Caco-2 (cell line): ENCODE results near the gene OTUD1. TPM values are rescaled to one million over a fixed set of nuclear protein-coding genes. Genes with fewer than 3 reads are reported as not detected.

Experiments used
- BruUV-seq: library from RNA; stranded (reverse); fragments of 400-500 nt; replicated peaks from 2 replicates; lab custom pipeline; 2021; lab: Mats Ljungman, UMichigan
- CTCF ChIA-PET: fragments of 300-600 bp; sonication (Branson Sonifier 250); formaldehyde crosslinking; loops from one replicate; lab custom pipeline; 2022; ENCODE audit warnings: antibody characterized with exemption; lab: Charles Lee
- POLR2A ChIA-PET: fragments of 300-600 bp; sonication (Branson Sonifier 250); formaldehyde crosslinking; loops from one replicate; lab custom pipeline; 2022; ENCODE audit warnings: antibody characterized with exemption; lab: Charles Lee
- DNase-seq, 2 experiments: peaks; one replicate each; pipeline versions ENCODE4 v3.0.0 to v3.0.0-alpha.2; 2020 to 2022
- H3K27me3 ChIP-seq: replicated peaks from 2 replicates; pipeline ENCODE4 v1.6.0; 2011; ENCODE audit warnings: low read length; ENCODE audit not compliant: control insufficient read depth, insufficient read depth
- H3K36me3 ChIP-seq: 2 replicates; pipeline ENCODE4 v1.5.1; 2011; ENCODE audit warnings: low read length; ENCODE audit not compliant: control insufficient read depth, insufficient read depth
- H3K4me1 ChIP-seq: fragments of 250-450 bp; sonication (Bioruptor Pico); 2 replicates; pipeline ENCODE4 v1.5.1; 2020; ENCODE audit warnings: mild to moderate bottlenecking
- H3K4me3 ChIP-seq: 2 replicates; pipeline ENCODE4 v1.5.1; 2011; ENCODE audit warnings: low read depth, mild to moderate bottlenecking, control low read depth, low read length
- H3K9me3 ChIP-seq: fragments of 250-450 bp; sonication (Bioruptor Pico); 2 replicates; pipeline ENCODE4 v1.5.1; 2020; ENCODE audit warnings: mild to moderate bottlenecking, moderate library complexity
- H3K27ac Mint-ChIP-seq: one replicate; pipeline ENCODE4 v1.8.0; 2022; ENCODE audit warnings: mixed read lengths; ENCODE audit not compliant: unreplicated experiment
- H3K27me3 Mint-ChIP-seq: one replicate; pipeline ENCODE4 v1.8.0; 2022; ENCODE audit warnings: mixed read lengths; ENCODE audit not compliant: insufficient read depth, unreplicated experiment
- H3K36me3 Mint-ChIP-seq: one replicate; pipeline ENCODE4 v1.8.0; 2022; ENCODE audit warnings: mild to moderate bottlenecking, mixed read lengths; ENCODE audit not compliant: insufficient read depth, unreplicated experiment
- H3K4me1 Mint-ChIP-seq: one replicate; pipeline ENCODE4 v1.8.0; 2022; ENCODE audit warnings: low read depth, mixed read lengths; ENCODE audit not compliant: unreplicated experiment
- H3K4me3 Mint-ChIP-seq: one replicate; pipeline ENCODE4 v1.8.0; 2022; ENCODE audit warnings: mild to moderate bottlenecking, moderate library complexity, mixed read lengths; ENCODE audit not compliant: unreplicated experiment
- H3K9me3 Mint-ChIP-seq: one replicate; pipeline ENCODE4 v1.8.0; 2022; ENCODE audit warnings: mixed read lengths; ENCODE audit not compliant: unreplicated experiment
- intact Hi-C: fragments of 100-400 bp; cut with micrococcal nuclease; formaldehyde crosslinking; loops from one replicate; pipeline ENCODE4 v1.10.0; 2022; ENCODE audit not compliant: unreplicated experiment
- total RNA-seq: library from RNA; stranded (reverse); gene quantifications from 2 replicates; pipeline ENCODE4 v1.2.3, GENCODE V29; 2022
- TF ChIP-seq, protein P1 (sequence below), 2 experiments: fragments of 200-600 bp in 1 of 2; IDR thresholded peaks; 1 replicate in 1 of 2; 2 replicates in 1 of 2; pipeline versions ENCODE4 v1.5.1 to v1.8.0; 2011 to 2022; ENCODE audit warnings: antibody characterized with exemption in 1 of 2, control low read depth in 1 of 2, inconsistent platforms in 1 of 2, low read depth in 1 of 2, low read length in 1 of 2, mild to moderate bottlenecking in 1 of 2, moderate library complexity in 1 of 2; ENCODE audit not compliant: insufficient read depth in 1 of 2, severe bottlenecking in 1 of 2, unreplicated experiment in 1 of 2

OTUD1 gene
- total RNA-seq, 1 experiment from 2014 or later: 10.7 TPM

DNA sequence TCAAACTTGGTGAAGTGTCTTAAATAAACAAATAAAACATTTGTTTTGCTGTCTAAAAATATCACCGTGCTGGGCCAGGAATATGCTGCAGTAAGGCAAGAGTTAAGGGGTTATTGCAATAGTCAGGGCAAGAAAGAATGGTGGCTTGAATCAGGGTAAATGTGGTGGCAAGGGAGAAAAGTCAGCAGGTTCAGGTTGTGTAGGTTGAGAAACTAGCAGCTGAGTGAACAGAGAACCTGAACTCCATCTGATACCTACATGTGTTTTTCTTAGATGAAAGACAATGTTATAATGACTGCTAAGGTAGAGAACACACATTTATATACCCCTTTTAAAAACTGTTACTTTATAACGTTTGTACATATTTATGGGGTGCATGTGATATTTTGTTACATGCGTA is 28.7 kb downstream of the OTUD1 start:
- H3K36me3 Mint-ChIP-seq: no peaks in the 10 kb centered on the region
- H3K4me1 ChIP-seq: no peaks in the 10 kb centered on the region
- CTCF ChIA-PET: no interaction called here
- POLR2A ChIA-PET: no interaction called here
- no peak for DNase-seq
- H3K4me1 Mint-ChIP-seq: no peaks in the 10 kb centered on the region
- no peak overlapping the region for H3K4me3 ChIP-seq
- H3K36me3 ChIP-seq: no peaks in the 10 kb centered on the region
- H3K9me3 ChIP-seq: no peaks in the 10 kb centered on the region
- intact Hi-C loops: no loop called here
- no peak overlapping the region for H3K4me3 Mint-ChIP-seq
- TF ChIP-seq, protein P1, sequence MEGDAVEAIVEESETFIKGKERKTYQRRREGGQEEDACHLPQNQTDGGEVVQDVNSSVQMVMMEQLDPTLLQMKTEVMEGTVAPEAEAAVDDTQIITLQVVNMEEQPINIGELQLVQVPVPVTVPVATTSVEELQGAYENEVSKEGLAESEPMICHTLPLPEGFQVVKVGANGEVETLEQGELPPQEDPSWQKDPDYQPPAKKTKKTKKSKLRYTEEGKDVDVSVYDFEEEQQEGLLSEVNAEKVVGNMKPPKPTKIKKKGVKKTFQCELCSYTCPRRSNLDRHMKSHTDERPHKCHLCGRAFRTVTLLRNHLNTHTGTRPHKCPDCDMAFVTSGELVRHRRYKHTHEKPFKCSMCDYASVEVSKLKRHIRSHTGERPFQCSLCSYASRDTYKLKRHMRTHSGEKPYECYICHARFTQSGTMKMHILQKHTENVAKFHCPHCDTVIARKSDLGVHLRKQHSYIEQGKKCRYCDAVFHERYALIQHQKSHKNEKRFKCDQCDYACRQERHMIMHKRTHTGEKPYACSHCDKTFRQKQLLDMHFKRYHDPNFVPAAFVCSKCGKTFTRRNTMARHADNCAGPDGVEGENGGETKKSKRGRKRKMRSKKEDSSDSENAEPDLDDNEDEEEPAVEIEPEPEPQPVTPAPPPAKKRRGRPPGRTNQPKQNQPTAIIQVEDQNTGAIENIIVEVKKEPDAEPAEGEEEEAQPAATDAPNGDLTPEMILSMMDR (IDR thresholded peaks at IDR 0.05; ENCODE audit: insufficient read depth in 1 of 2, low read depth in 1 of 2, low read length in 1 of 2, severe bottlenecking in 1 of 2, unreplicated experiment in 1 of 2): no peak
- BruUV-seq: no TSS peak
- no peak overlapping the region for H3K27ac Mint-ChIP-seq
- H3K27me3 ChIP-seq: no peaks in the 10 kb centered on the region
- H3K9me3 Mint-ChIP-seq: no peaks in the 10 kb centered on the region
- peaks cover 21% of the 10 kb centered on the region for H3K27me3 Mint-ChIP-seq

DNA sequence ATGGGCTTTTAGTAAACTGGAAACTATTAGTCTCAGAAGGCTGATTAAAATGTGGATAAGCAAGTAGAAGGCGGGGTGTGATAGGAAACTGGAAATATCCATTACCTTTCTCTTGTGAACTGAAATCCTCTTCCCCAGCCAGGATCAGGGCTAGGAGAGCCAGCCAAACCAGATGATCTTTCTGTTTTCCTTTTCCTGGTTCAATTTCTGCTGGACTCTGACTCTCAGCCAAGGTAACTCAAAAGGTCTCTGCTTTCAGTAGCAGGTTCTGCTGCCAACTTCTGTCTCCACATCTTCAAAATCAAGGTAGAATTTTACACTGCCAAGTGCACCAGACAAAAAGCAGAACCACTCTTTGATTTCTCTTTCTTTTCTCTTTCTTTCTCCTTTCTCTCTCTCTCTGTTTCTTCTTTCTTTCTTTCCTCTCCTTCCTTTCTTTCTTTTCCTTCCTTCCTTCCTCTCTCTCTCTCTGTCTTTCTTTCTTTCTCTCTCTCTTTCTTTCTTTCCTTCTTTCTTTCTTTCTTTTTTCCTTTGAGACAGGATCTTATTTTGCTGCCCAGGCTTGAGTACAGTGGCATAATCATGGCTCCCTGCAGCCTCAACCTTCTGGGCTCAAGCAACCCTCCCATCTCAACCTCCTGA is 30.8 kb downstream of the OTUD1 start:
- H3K4me1 ChIP-seq: no peaks in the 10 kb centered on the region
- H3K36me3 ChIP-seq: no peaks in the 10 kb centered on the region
- no peaks in the 10 kb centered on the region for H3K9me3 ChIP-seq
- intact Hi-C loops: no loop called here
- Mint-ChIP-seq H3K4me1 (no peaks in the 10 kb centered on the region), H3K4me3 (no peak overlapping the region), H3K27me3 (peaks cover 21% of the 10 kb centered on the region), H3K9me3 (no peaks in the 10 kb centered on the region), H3K27ac (no peak overlapping the region), H3K36me3 (no peaks in the 10 kb centered on the region)
- TF ChIP-seq, protein P1 (IDR thresholded peaks at IDR 0.05; ENCODE audit: insufficient read depth in 1 of 2, low read depth in 1 of 2, low read length in 1 of 2, severe bottlenecking in 1 of 2, unreplicated experiment in 1 of 2): no peak
- ChIA-PET CTCF (no interaction called here), POLR2A (no interaction called here)
- H3K27me3 ChIP-seq: no peaks in the 10 kb centered on the region; the same call in 1 of the 2 replicates
- H3K4me3 ChIP-seq: no peak overlapping the region
- DNase-seq: no peak
- no TSS peak for BruUV-seq

DNA sequence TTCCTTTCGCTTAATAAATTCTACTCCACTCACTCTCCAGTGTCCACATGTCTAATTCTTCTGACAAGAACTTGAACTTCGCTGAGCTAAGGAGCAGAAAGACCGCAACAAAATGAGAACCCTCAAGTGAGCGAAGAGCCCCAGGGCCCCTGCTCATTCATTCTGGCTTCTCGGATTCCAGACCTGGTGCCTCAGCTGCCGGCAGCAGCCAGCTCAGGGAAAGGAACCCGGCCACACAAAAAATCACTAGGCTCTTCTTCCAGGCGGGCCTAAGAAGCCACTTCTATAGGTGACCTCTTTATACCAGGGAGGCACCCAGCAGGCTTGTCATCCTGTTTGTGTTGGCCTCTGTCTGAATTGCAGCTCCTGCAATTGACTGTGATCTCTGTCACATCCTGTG is 33.3 kb downstream of the OTUD1 start:
- Mint-ChIP-seq H3K36me3 (no peaks in the 10 kb centered on the region), H3K9me3 (no peaks in the 10 kb centered on the region), H3K4me1 (no peaks in the 10 kb centered on the region), H3K27me3 (peaks cover 22% of the 10 kb centered on the region), H3K27ac (no peak overlapping the region), H3K4me3 (no peak overlapping the region)
- ChIA-PET CTCF (no interaction called here), POLR2A (no interaction called here)
- intact Hi-C loops: no loop called here
- DNase-seq: no peak
- no peaks in the 10 kb centered on the region; the same call in 1 of the 2 replicates for H3K27me3 ChIP-seq
- TF ChIP-seq, protein P1 (IDR thresholded peaks at IDR 0.05; ENCODE audit: insufficient read depth in 1 of 2, low read depth in 1 of 2, low read length in 1 of 2, severe bottlenecking in 1 of 2, unreplicated experiment in 1 of 2): no peak
- H3K4me1 ChIP-seq: no peaks in the 10 kb centered on the region
- no TSS peak for BruUV-seq
- no peaks in the 10 kb centered on the region for H3K9me3 ChIP-seq
- H3K4me3 ChIP-seq: no peak overlapping the region
- no peaks in the 10 kb centered on the region for H3K36me3 ChIP-seq
